Heart left ventricle (tissue), 16 donors: ENCODE data around the gene RAD51B. TPM values are rescaled to one million over a fixed set of nuclear protein-coding genes. Genes with fewer than 3 reads are reported as not detected.

ENCODE experiments used
- ATAC-seq, 4 donors: fragments of 200-7000 bp; cut with Tn5 transposase; one replicate each; pipeline ENCODE4 v1.9.1; 2020 to 2022; ENCODE audit warnings: moderate library complexity in 4 of 4, mild to moderate bottlenecking in 3 of 4, moderate number of reproducible peaks in 1 of 4
- DNase-seq, 5 donors: peaks; one replicate each; pipeline ENCODE4 v3.0.0-alpha.2; 2020
- H3K27ac ChIP-seq, 12 donors: fragments of 200-600 bp; sonication (generic) in 4 of 12; one replicate each; pipeline versions ENCODE4 v1.5.0 to v1.8.0; 2016 to 2022; ENCODE audit warnings: mild to moderate bottlenecking in 2 of 12
- H3K27me3 ChIP-seq, 9 donors: fragments of 200-600 bp; sonication (generic) in 2 of 9; one replicate each; pipeline versions ENCODE4 v1.5.1 to v1.8.0; 2016 to 2022; ENCODE audit warnings: mild to moderate bottlenecking in 3 of 9
- H3K36me3 ChIP-seq, 9 donors: fragments of 200-600 bp; sonication (generic) in 2 of 9; one replicate each; pipeline versions ENCODE4 v1.5.0 to v1.8.0; 2018 to 2022; ENCODE audit warnings: mild to moderate bottlenecking in 2 of 9
- H3K4me1 ChIP-seq, 12 donors: fragments of 200-600 bp; sonication (generic) in 4 of 12; one replicate each; pipeline versions ENCODE4 v1.5.0 to v1.8.0; 2016 to 2022; ENCODE audit warnings: mild to moderate bottlenecking in 3 of 12
- H3K4me3 ChIP-seq, 12 donors: fragments of 200-600 bp; sonication (generic) in 4 of 12; one replicate each; pipeline versions ENCODE4 v1.5.0 to v1.8.0; 2017 to 2022; ENCODE audit warnings: mild to moderate bottlenecking in 9 of 12, moderate library complexity in 4 of 12
- H3K9me3 ChIP-seq, 12 donors: fragments of 200-600 bp; sonication (generic) in 4 of 12; one replicate each; pipeline versions ENCODE4 v1.5.0 to v1.8.0; 2016 to 2022; ENCODE audit warnings: mild to moderate bottlenecking in 1 of 12
- CTCF ChIP-seq, 12 donors: fragments of 200-600 bp; sonication (generic) in 4 of 12; IDR thresholded peaks; one replicate each; pipeline versions ENCODE4 v1.5.0 to v1.8.0; 2018 to 2022; ENCODE audit warnings: antibody characterized with exemption in 12 of 12, mild to moderate bottlenecking in 5 of 12
- POLR2A ChIP-seq, 2 donors: fragments of 450-650 bp; IDR thresholded peaks; one replicate each; pipeline ENCODE4 v1.6.1; 2017; ENCODE audit warnings: antibody characterized with exemption in 2 of 2, mild to moderate bottlenecking in 2 of 2, moderate library complexity in 2 of 2
- WGBS, 4 donors: extraction: QIAGEN DNeasy Blood & Tissue Kit in 2 of 4; methylation state at CpG; one replicate each; pipeline versions ENCODE4 v1.1.5 to v1.1.7; 2013 to 2018; 5-methylcytosine and 5-hydroxymethylcytosine counted together
- intact Hi-C, 10 donors: fragments of 100-400 bp; cut with DNase I; formaldehyde crosslinking; loops; one replicate each; pipeline versions ENCODE4 v1.11.1 to v1.14.2; 2022
- polyA plus RNA-seq, 2 donors: library from polyadenylated mRNA; stranded (reverse); fragments of 200-250 nt; gene quantifications; one replicate each; pipeline ENCODE4 v1.2.3, GENCODE V29; 2013
- total RNA-seq, 9 donors: library from RNA; depleted of rRNA in 2 of 9; stranded (reverse); fragments of >200 nt in 2 of 9; fragmentation: NEBNext Ultra II Directional in 3 of 9; extraction: Animal tissue kit (Norgen Biotek cat#: 25700) in 3 of 9; gene quantifications; one replicate each; pipeline versions ENCODE4 v1.1.0 to v1.2.4, GENCODE V29; 2016 to 2023
- donor health status: ischemic (EF 13 %, LVEDD 7.1; RV severe dilation, severe dysfunction).
- donor health status: healthy with polysubstance abuse.
- donor health status: DM: no; HTN: yes; CAD: no.
- donor health status: DM: no; HTN: no; CAD: no.
- donor health status: ischemic (EF 25% LVEDD 6.9; RV normal size, moderate dysfunction).
- donor health status: ischemic (EF 25% LVEDD 5.7; RV mildly dilated, moderate dysfunction).
- donor health status: healthy.
- donor health status: DM: yes; HTN: yes; CAD: no.
- donor health status: ischemic (EF 35%, LVEDD 5.7; RV mildly dilated, moderate dysfunction).
- donor health status: nonischemic (EF 11% LVEDD 7.7; RV severe dilation, severe dysfunction).
- donor health status: DM: yes; HTN: yes; CAD: no.
- donor health status: PGD.
- donor health status: ischemic (EF 29% LVEDD 5.4; RV normal size, mild dysfunction).
- donor health status: nonischemic (EF 23%, LVEDD 6.1; RV moderate dilation, normal function).

Gene RAD51B
- total and polyA plus RNA-seq, 11 donors = 1.3 to 11.3 (median 3.2) TPM

- DNase-seq (no peak), ATAC-seq (peak in 3 of 4 donors; percentile 46 to 63 (median 56))
- 64 to 76% (median 71%) methylated on average over 9 of the region's 9 CpGs for WGBS, 4 donors
- Histone ChIP-seq H3K9me3 (no peaks in the 10 kb centered on the region), H3K4me3 (no peak overlapping the region), H3K4me1 (peaks cover 0 to 41% (median 25%) of the 10 kb centered on the region in 12 donors), H3K27ac (peak overlapping the region in 8 of 12 donors; percentile 1 to 83 (median 46)), H3K36me3 (no peaks in the 10 kb centered on the region), H3K27me3 (no peaks in the 10 kb centered on the region)
- TF ChIP-seq CTCF (IDR thresholded peaks at IDR 0.05) = no peak
- TF ChIP-seq POLR2A (IDR thresholded peaks at IDR 0.05) = no peak
- intact Hi-C loops = loop anchor here in 4 of 10 donors (10.0 kb wide), 4 partner anchors 95 to 305 kb away; no protein-coding TSS in a partner anchor
These were observed 420.6 kb downstream of the RAD51B start for GRCh38 chr14:68239988-68240771.

GRCh38 chr14:68241862-68242487, 422.4 kb downstream of the RAD51B start:
- H3K36me3 ChIP-seq = no peaks in the 10 kb centered on the region
- 90 to 93% (median 91%) methylated on average over 6 of the region's 6 CpGs for WGBS, 4 donors

GRCh38 chr14:68243450-68244010, 424.0 kb downstream of the RAD51B start:
- intact Hi-C loops = loop anchor here in 5 of 10 donors (1.0 to 10.0 kb wide), 4 partner anchors 99 to 301 kb away; no protein-coding TSS in a partner anchor
- Histone ChIP-seq H3K4me1 (peaks cover 5 to 75% (median 57%) of the 10 kb centered on the region in 12 donors), H3K4me3 (no peak overlapping the region), H3K27ac (peak overlapping the region in 11 of 12 donors; percentile 25 to 91 (median 84)), H3K36me3 (no peaks in the 10 kb centered on the region), H3K27me3 (no peaks in the 10 kb centered on the region), H3K9me3 (no peaks in the 10 kb centered on the region)
- TF ChIP-seq CTCF (IDR thresholded peaks at IDR 0.05) (no peak), POLR2A (IDR thresholded peaks at IDR 0.05) (no peak)
- ATAC-seq (no peak), DNase-seq (no peak)
- WGBS, 4 donors = 55 to 65% (median 59%) methylated on average over 3 of the region's 3 CpGs

More at GRCh38 chr14:68241862-68242487, 422.4 kb downstream of the RAD51B start:
- intact Hi-C loops = loop anchor here in 3 of 10 donors (10.0 kb wide), 2 partner anchors 283 to 303 kb away; no protein-coding TSS in a partner anchor
- Histone ChIP-seq H3K27ac (peak overlapping the region in 1 of 12 donors; percentile 83), H3K9me3 (no peaks in the 10 kb centered on the region), H3K4me3 (no peak overlapping the region), H3K4me1 (peaks cover 5 to 59% (median 42%) of the 10 kb centered on the region in 12 donors), H3K27me3 (no peaks in the 10 kb centered on the region)
- no peak for DNase-seq
- TF ChIP-seq CTCF (IDR thresholded peaks at IDR 0.05) = no peak
- no peak for TF ChIP-seq POLR2A (IDR thresholded peaks at IDR 0.05)
- no peak for ATAC-seq
